Amniotic stem cell (primary cell): ENCODE results near the gene ZNF672.

Source experiments
- DNase-seq: peaks from one replicate; lab custom pipeline; 2025; lab: John Stamatoyannopoulos, UW

The ZNF672 gene

GRCh38 chr1:248837045-248837780 is 811 bp upstream of the ZNF672 start:
- no peak for DNase-seq

GRCh38 chr1:248838357-248839167 is 538 bp downstream of the ZNF672 start:
- peak; percentile 64 for DNase-seq

- DNase-seq, result no peak
Observed at GRCh38 chr1:248839168-248839555, 1.1 kb downstream of the ZNF672 start.

- no peak for DNase-seq
Observed at GRCh38 chr1:248840946-248841345, 2.9 kb downstream of the ZNF672 start.

GRCh38 chr1:248841702-248842395 is 3.8 kb downstream of the ZNF672 start:
- no peak for DNase-seq

GRCh38 chr1:248842781-248843331 is 4.8 kb downstream of the ZNF672 start:
- no peak for DNase-seq

- no peak for DNase-seq
Observed at GRCh38 chr1:248843687-248844086, 5.7 kb downstream of the ZNF672 start.

- DNase-seq, result no peak
Observed at GRCh38 chr1:248844526-248844925, 6.5 kb downstream of the ZNF672 start.

GRCh38 chr1:248847181-248847955 is 9.3 kb downstream of the ZNF672 start:
- DNase-seq, result no peak

GRCh38 chr1:248847956-248848561 is 10.0 kb downstream of the ZNF672 start:
- DNase-seq, result no peak

- DNase-seq, result no peak
Observed at GRCh38 chr1:248848602-248849001, 10.6 kb downstream of the ZNF672 start.

GRCh38 chr1:248849152-248849551 is 11.1 kb downstream of the ZNF672 start:
- DNase-seq, result no peak

GRCh38 chr1:248849637-248850036 is 11.6 kb downstream of the ZNF672 start:
- no peak for DNase-seq

- DNase-seq, result no peak
Observed at GRCh38 chr1:248850124-248850523, 12.1 kb downstream of the ZNF672 start.

GRCh38 chr1:248850536-248851251 is 12.7 kb downstream of the ZNF672 start:
- no peak for DNase-seq

- DNase-seq, result no peak
Observed at GRCh38 chr1:248851390-248851789, 13.4 kb downstream of the ZNF672 start.

- DNase-seq, result no peak
Observed at GRCh38 chr1:248852481-248853405, 14.7 kb downstream of the ZNF672 start.

GRCh38 chr1:248853663-248854375 is 15.8 kb downstream of the ZNF672 start:
- no peak for DNase-seq

GRCh38 chr1:248855580-248855979 is 17.6 kb downstream of the ZNF672 start:
- no peak for DNase-seq
